ENCODE data around the gene ARID2.

GRCh38 chr12:45757172-45757571, 27.7 kb downstream of the ARID2 start:
- TF ChIP-seq CTCF (IDR thresholded peaks at IDR 0.05): no peak
- TF ChIP-seq ZFX (IDR thresholded peaks at IDR 0.05; ENCODE audit: borderline replicate concordance): no peak

Measured in 22Rv1 (cell line).